Mesenchymal stem cell (in vitro differentiated cells and primary cell): ENCODE data around the gene STING1.
A peak's percentile ranks its signal among the peaks of the same experiment; 100 is the strongest.

ENCODE experiments used
- DNase-seq: peaks from one replicate; pipeline ENCODE4 v3.0.0-alpha.2; 2013
- H2AFZ ChIP-seq: one replicate; pipeline ENCODE4 v1.6.1; 2013; ENCODE audit warnings: low read depth, mild to moderate bottlenecking, control low read depth, inconsistent platforms, low read length, moderate library complexity
- H2AK5ac ChIP-seq: 2 replicates; pipeline ENCODE4 v1.6.1; 2013; ENCODE audit warnings: low read length, moderate library complexity, mild to moderate bottlenecking, inconsistent platforms; ENCODE audit not compliant: severe bottlenecking
- H2BK120ac ChIP-seq: one replicate; pipeline ENCODE4 v1.6.1; 2013; ENCODE audit warnings: low read depth, mild to moderate bottlenecking, inconsistent platforms, low read length, moderate library complexity
- H2BK12ac ChIP-seq, 2 experiments: one replicate each; pipeline ENCODE4 v1.6.1; 2013; ENCODE audit warnings: inconsistent platforms in 2 of 2, low read length in 2 of 2, mild to moderate bottlenecking in 2 of 2, moderate library complexity in 2 of 2, control low read depth in 1 of 2
- H2BK15ac ChIP-seq: one replicate; pipeline ENCODE4 v1.6.1; 2013; ENCODE audit warnings: mild to moderate bottlenecking, low read depth, inconsistent platforms; ENCODE audit not compliant: poor library complexity, severe bottlenecking
- H2BK5ac ChIP-seq: 2 replicates; pipeline ENCODE4 v1.6.1; 2013; ENCODE audit warnings: low read depth, mild to moderate bottlenecking, low read length, control low read depth, inconsistent platforms; ENCODE audit not compliant: poor library complexity, severe bottlenecking
- H3K14ac ChIP-seq, 2 experiments: one replicate each; pipeline ENCODE4 v1.6.1; 2013; ENCODE audit warnings: inconsistent platforms in 2 of 2, low read length in 2 of 2, control low read depth in 1 of 2, mild to moderate bottlenecking in 1 of 2, moderate library complexity in 1 of 2
- H3K18ac ChIP-seq, 2 experiments: one replicate each; pipeline ENCODE4 v1.6.1; 2013; ENCODE audit warnings: inconsistent platforms in 2 of 2, low read length in 2 of 2, control low read depth in 1 of 2, low read depth in 1 of 2, mild to moderate bottlenecking in 1 of 2
- H3K23ac ChIP-seq, 2 experiments: one replicate each; pipeline ENCODE4 v1.6.1; 2013; ENCODE audit warnings: inconsistent platforms in 2 of 2, low read length in 2 of 2, mild to moderate bottlenecking in 2 of 2, moderate library complexity in 2 of 2, control low read depth in 1 of 2
- H3K27ac ChIP-seq: 2 replicates; pipeline ENCODE4 v1.5.1; 2013; ENCODE audit warnings: mild to moderate bottlenecking, moderate library complexity, low read length, control low read depth, inconsistent platforms; ENCODE audit not compliant: poor library complexity, severe bottlenecking
- H3K27me3 ChIP-seq, 2 experiments: 2 replicates each; pipeline versions ENCODE4 v1.6.1 to v1.7.0; 2013; ENCODE audit warnings: low read length in 2 of 2, mild to moderate bottlenecking in 2 of 2, moderate library complexity in 2 of 2, control low read depth in 1 of 2, inconsistent platforms in 1 of 2; ENCODE audit not compliant: control insufficient read depth in 1 of 2, insufficient read depth in 1 of 2
- H3K36me3 ChIP-seq, 2 experiments: 2 replicates each; pipeline versions ENCODE4 v1.6.1 to v1.7.0; 2013; ENCODE audit warnings: low read length in 2 of 2, control low read depth in 1 of 2, inconsistent platforms in 1 of 2, low read depth in 1 of 2, mild to moderate bottlenecking in 1 of 2; ENCODE audit not compliant: insufficient read depth in 2 of 2, control insufficient read depth in 1 of 2
- H3K4ac ChIP-seq, 2 experiments: one replicate each; pipeline ENCODE4 v1.6.1; 2013; ENCODE audit warnings: inconsistent platforms in 2 of 2, low read length in 2 of 2, mild to moderate bottlenecking in 2 of 2, moderate library complexity in 2 of 2, control low read depth in 1 of 2, low read depth in 1 of 2
- H3K4me1 ChIP-seq: 2 replicates; pipeline ENCODE4 v1.6.1; 2013; ENCODE audit warnings: low read depth, low read length, control low read depth; ENCODE audit not compliant: control insufficient read depth, insufficient read depth
- H3K4me2 ChIP-seq: 2 replicates; pipeline ENCODE4 v1.6.1; 2013; ENCODE audit warnings: low read length, mild to moderate bottlenecking, inconsistent platforms; ENCODE audit not compliant: poor library complexity, severe bottlenecking
- H3K4me3 ChIP-seq, 2 experiments: 2 replicates each; pipeline versions ENCODE4 v1.5.1 to v1.7.0; 2013; ENCODE audit warnings: low read length in 2 of 2, mild to moderate bottlenecking in 2 of 2, control low read depth in 1 of 2, low read depth in 1 of 2; ENCODE audit not compliant: insufficient read depth in 1 of 2
- H3K79me1 ChIP-seq: replicated peaks from 2 replicates; pipeline ENCODE4 v1.6.1; 2013; ENCODE audit warnings: mild to moderate bottlenecking, control low read depth, low read length, inconsistent platforms; ENCODE audit not compliant: poor library complexity, severe bottlenecking
- H3K9ac ChIP-seq: 2 replicates; pipeline ENCODE4 v1.7.0; 2013; ENCODE audit warnings: mild to moderate bottlenecking, low read length, moderate library complexity
- H3K9me3 ChIP-seq: 2 replicates; pipeline ENCODE4 v1.7.0; 2013; ENCODE audit warnings: mild to moderate bottlenecking, low read length; ENCODE audit not compliant: control insufficient read depth
- H4K8ac ChIP-seq: one replicate; pipeline ENCODE4 v1.6.1; 2013; ENCODE audit warnings: inconsistent platforms, mild to moderate bottlenecking, low read length, moderate library complexity
- H4K91ac ChIP-seq: one replicate; pipeline ENCODE4 v1.6.1; 2013; ENCODE audit warnings: mild to moderate bottlenecking, low read length, inconsistent platforms
- WGBS: methylation state at CpG from one replicate; pipeline ENCODE4 v1.1.7; 2013; ENCODE audit warnings: mixed read lengths; 5-methylcytosine and 5-hydroxymethylcytosine counted together

STING1 gene

GRCh38 chr5:139435676-139436075, 46.9 kb downstream of the STING1 start:
- no peak overlapping the region for H3K4me2 ChIP-seq
- H3K4me1 ChIP-seq: peaks cover 18% of the 10 kb centered on the region
- no peak overlapping the region for H2AFZ ChIP-seq
- peaks cover 6 to 29% of the 10 kb centered on the region in 2 experiments for H3K36me3 ChIP-seq
- H4K91ac ChIP-seq: no peak overlapping the region
- H3K9ac ChIP-seq: no peak overlapping the region
- H3K14ac ChIP-seq: no peak overlapping the region
- no peak overlapping the region for H3K23ac ChIP-seq
- H2BK15ac ChIP-seq: no peak overlapping the region
- no peak overlapping the region for H3K4ac ChIP-seq
- H3K18ac ChIP-seq: no peak overlapping the region
- 86% methylated on average over 1 of the region's 3 CpGs for WGBS
- H3K79me1 ChIP-seq: peaks cover 3% of the 10 kb centered on the region
- no peaks in the 10 kb centered on the region for H3K27me3 ChIP-seq
- H2BK12ac ChIP-seq: no peak overlapping the region
- no peak overlapping the region for H2AK5ac ChIP-seq
- no peaks in the 10 kb centered on the region for H3K9me3 ChIP-seq
- no peak overlapping the region for H3K27ac ChIP-seq
- no peak overlapping the region for H2BK120ac ChIP-seq
- no peak for DNase-seq
- no peak overlapping the region for H3K4me3 ChIP-seq
- H2BK5ac ChIP-seq: no peak overlapping the region
- no peak overlapping the region for H4K8ac ChIP-seq

GRCh38 chr5:139431706-139432105, 50.9 kb downstream of the STING1 start:
- Histone ChIP-seq H3K36me3 (peaks cover 13 to 40% of the 10 kb centered on the region in 2 experiments), H3K4ac (no peak overlapping the region), H3K9ac (no peak overlapping the region), H2AFZ (no peak overlapping the region), H3K79me1 (peaks cover 3% of the 10 kb centered on the region), H3K27ac (no peak overlapping the region), H3K18ac (no peak overlapping the region), H3K4me3 (no peak overlapping the region), H3K23ac (no peak overlapping the region), H3K27me3 (no peaks in the 10 kb centered on the region), H3K14ac (no peak overlapping the region), H3K9me3 (no peaks in the 10 kb centered on the region), H2BK120ac (no peak overlapping the region), H3K4me2 (no peak overlapping the region), H2BK5ac (no peak overlapping the region), H3K4me1 (peaks cover 4% of the 10 kb centered on the region), H2BK15ac (no peak overlapping the region), H2AK5ac (no peak overlapping the region), H4K91ac (no peak overlapping the region), H2BK12ac (no peak overlapping the region), H4K8ac (no peak overlapping the region)
- WGBS: no CpG with 5 or more reads among the region's 1 CpG
- no peak for DNase-seq

GRCh38 chr5:139430015-139430414, 52.5 kb downstream of the STING1 start:
- no peak overlapping the region for H4K91ac ChIP-seq
- no peak overlapping the region for H3K14ac ChIP-seq
- H3K27me3 ChIP-seq: no peaks in the 10 kb centered on the region
- no peak overlapping the region for H2BK120ac ChIP-seq
- no peak overlapping the region for H3K18ac ChIP-seq
- no peak overlapping the region for H2AK5ac ChIP-seq
- H3K27ac ChIP-seq: no peak overlapping the region
- H3K79me1 ChIP-seq: peaks cover 3% of the 10 kb centered on the region
- no peak overlapping the region for H3K4ac ChIP-seq
- DNase-seq: no peak
- H3K23ac ChIP-seq: no peak overlapping the region
- H2BK5ac ChIP-seq: no peak overlapping the region
- H2AFZ ChIP-seq: no peak overlapping the region
- H2BK12ac ChIP-seq: no peak overlapping the region
- WGBS: no CpG with 5 or more reads among the region's 2 CpGs
- H2BK15ac ChIP-seq: no peak overlapping the region
- H3K9ac ChIP-seq: no peak overlapping the region
- H3K4me2 ChIP-seq: no peak overlapping the region
- H3K9me3 ChIP-seq: no peaks in the 10 kb centered on the region
- no peak overlapping the region for H4K8ac ChIP-seq
- H3K4me1 ChIP-seq: peaks cover 6% of the 10 kb centered on the region
- no peak overlapping the region for H3K4me3 ChIP-seq
- peaks cover 11 to 46% of the 10 kb centered on the region in 2 experiments for H3K36me3 ChIP-seq

- H3K4ac ChIP-seq: no peak overlapping the region
- H3K27ac ChIP-seq: peak overlapping the region; percentile 75
- H2BK15ac ChIP-seq: no peak overlapping the region
- H3K23ac ChIP-seq: no peak overlapping the region
- H4K91ac ChIP-seq: no peak overlapping the region
- no peak overlapping the region for H4K8ac ChIP-seq
- no peaks in the 10 kb centered on the region for H3K9me3 ChIP-seq
- peak overlapping the region; percentile 61 for H3K9ac ChIP-seq
- H3K4me2 ChIP-seq: no peak overlapping the region
- H3K14ac ChIP-seq: no peak overlapping the region
- H2BK120ac ChIP-seq: no peak overlapping the region
- H2BK5ac ChIP-seq: no peak overlapping the region
- peaks cover 6% of the 10 kb centered on the region for H3K4me1 ChIP-seq
- H2BK12ac ChIP-seq: no peak overlapping the region
- peak; percentile 55 for DNase-seq
- peaks cover 14 to 41% of the 10 kb centered on the region in 2 experiments for H3K36me3 ChIP-seq
- no peak overlapping the region for H2AFZ ChIP-seq
- H3K79me1 ChIP-seq: peaks cover 1% of the 10 kb centered on the region
- 75% methylated on average over 8 of the region's 8 CpGs for WGBS
- H3K27me3 ChIP-seq: no peaks in the 10 kb centered on the region
- H3K18ac ChIP-seq: no peak overlapping the region
- H3K4me3 ChIP-seq: no peak overlapping the region
- H2AK5ac ChIP-seq: peak overlapping the region; percentile 69
These were observed 56.2 kb downstream of the STING1 start for GRCh38 chr5:139426203-139426885.
